B cell (primary cell): Measurements from ENCODE around the gene ABCG1. TPM values are rescaled to one million over a fixed set of nuclear protein-coding genes. Genes with fewer than 3 reads are reported as not detected.

Experiments used
- ATAC-seq: fragments of 200-7000 bp; cut with Tn5 transposase; one replicate; pipeline ENCODE4 v1.10.0; 2021; ENCODE audit warnings: low read depth, mild to moderate bottlenecking, moderate number of reproducible peaks, moderate library complexity
- CTCF ChIA-PET: fragments of 350-600 bp; sonication (Branson Sonifier 250); formaldehyde crosslinking; loops from one replicate; lab custom pipeline; 2021; ENCODE audit warnings: antibody characterized with exemption, inconsistent platforms; lab: Charles Lee
- POLR2A ChIA-PET: fragments of 350-600 bp; sonication (Branson Sonifier 250); formaldehyde crosslinking; loops from one replicate; lab custom pipeline; 2021; ENCODE audit warnings: antibody characterized with exemption; lab: Charles Lee
- DNase-seq: peaks from one replicate; pipeline ENCODE4 v3.0.0; 2013
- H2AFZ ChIP-seq: 2 replicates; pipeline ENCODE4 v1.6.1; 2012; ENCODE audit warnings: mild to moderate bottlenecking, low read depth, low read length; ENCODE audit not compliant: insufficient read depth, poor library complexity, severe bottlenecking
- H3K27ac ChIP-seq, 2 donors: 1 replicate in 1 of 2; 2 replicates in 1 of 2; pipeline ENCODE4 v1.5.1; 2012 to 2013; ENCODE audit warnings: low read length in 2 of 2, mild to moderate bottlenecking in 2 of 2, moderate library complexity in 1 of 2
- H3K27me3 ChIP-seq, 4 experiments: fragments of 200-600 bp in 1 of 4; sonication (generic) in 1 of 4; replicated peaks in 1 of 4; 1 replicate in 2 of 4; 2 replicates in 2 of 4; pipeline versions ENCODE4 v1.6.1 to v1.7.0; 2013 to 2016; ENCODE audit warnings: low read length in 3 of 4, mild to moderate bottlenecking in 2 of 4, mixed read lengths in 1 of 4, moderate library complexity in 1 of 4; ENCODE audit not compliant: insufficient read depth in 4 of 4, control insufficient read depth in 3 of 4; ENCODE audit errors: control extremely low read depth in 1 of 4
- H3K36me3 ChIP-seq, 2 experiments: replicated peaks in 1 of 2; 1 replicate in 1 of 2; 2 replicates in 1 of 2; pipeline versions ENCODE4 v1.6.1 to v1.7.1; 2013; ENCODE audit warnings: low read length in 1 of 2; ENCODE audit not compliant: insufficient read depth in 2 of 2, control insufficient read depth in 1 of 2; ENCODE audit errors: control extremely low read depth in 1 of 2, extremely low read depth in 1 of 2
- H3K4me1 ChIP-seq, 2 donors: fragments of 200-600 bp in 1 of 2; sonication (generic) in 1 of 2; 1 replicate in 1 of 2; 2 replicates in 1 of 2; pipeline versions ENCODE4 v1.5.1 to v1.6.1; 2013 to 2017; ENCODE audit warnings: low read length in 2 of 2; ENCODE audit not compliant: control insufficient read depth in 2 of 2, insufficient read depth in 2 of 2
- H3K4me2 ChIP-seq: replicated peaks from 2 replicates; pipeline ENCODE3; 2012; ENCODE audit warnings: mild to moderate bottlenecking, low read depth, low read length; ENCODE audit not compliant: poor library complexity, severe bottlenecking
- H3K4me3 ChIP-seq, 5 experiments: fragments of 200-600 bp in 1 of 5; sonication (generic) in 1 of 5; 1 replicate in 3 of 5; 2 replicates in 2 of 5; pipeline versions ENCODE4 v1.5.1 to v1.7.0; 2011 to 2016; ENCODE audit warnings: low read length in 4 of 5, mild to moderate bottlenecking in 4 of 5, low read depth in 2 of 5, control low read depth in 1 of 5, moderate library complexity in 1 of 5; ENCODE audit not compliant: insufficient read depth in 1 of 5; ENCODE audit errors: control extremely low read depth in 1 of 5, extremely low read depth in 1 of 5
- H3K79me2 ChIP-seq: fragments of 200-600 bp; sonication (generic); one replicate; pipeline ENCODE4 v1.6.0; 2016; ENCODE audit warnings: low read length; ENCODE audit not compliant: control insufficient read depth, insufficient read depth
- H3K9ac ChIP-seq: fragments of 200-600 bp; sonication (generic); 2 replicates; pipeline ENCODE4 v1.6.1; 2017; ENCODE audit warnings: mild to moderate bottlenecking, low read length, moderate library complexity
- H3K9me3 ChIP-seq, 3 donors: one replicate each; pipeline versions ENCODE4 v1.6.1 to v1.7.1; 2013; ENCODE audit warnings: low read length in 2 of 3; ENCODE audit not compliant: control insufficient read depth in 2 of 3, insufficient read depth in 1 of 3; ENCODE audit errors: control extremely low read depth in 1 of 3
- H4K20me1 ChIP-seq: 2 replicates; pipeline ENCODE4 v1.6.0; 2012; ENCODE audit warnings: mild to moderate bottlenecking, low read length; ENCODE audit not compliant: insufficient read depth, control insufficient read depth, poor library complexity, severe bottlenecking
- H3K27ac Mint-ChIP-seq: one replicate; pipeline ENCODE4 v1.8.0; 2021; ENCODE audit warnings: mixed read lengths
- H3K27me3 Mint-ChIP-seq: one replicate; pipeline ENCODE4 v1.8.0; 2021; ENCODE audit warnings: mixed read lengths
- H3K4me1 Mint-ChIP-seq: one replicate; pipeline ENCODE4 v1.8.0; 2021; ENCODE audit warnings: mixed read lengths
- H3K4me3 Mint-ChIP-seq: one replicate; pipeline ENCODE4 v1.8.0; 2021; ENCODE audit warnings: mixed read lengths
- H3K9me3 Mint-ChIP-seq: one replicate; pipeline ENCODE4 v1.8.0; 2022; ENCODE audit warnings: mixed read lengths; ENCODE audit not compliant: insufficient read depth
- EZH2 ChIP-seq: IDR thresholded peaks from 2 replicates; pipeline ENCODE4 v1.6.1; 2012; ENCODE audit warnings: borderline replicate concordance, low read depth, mild to moderate bottlenecking, moderate library complexity, low read length; ENCODE audit not compliant: insufficient read depth, poor library complexity, severe bottlenecking
- WGBS: methylation state at CpG from one replicate; pipeline ENCODE4 v1.1.5; 2013; ENCODE audit warnings: missing lambda C conversion rate; ENCODE audit not compliant: insufficient coverage; 5-methylcytosine and 5-hydroxymethylcytosine counted together
- intact Hi-C: fragments of 100-400 bp; cut with micrococcal nuclease; formaldehyde crosslinking; loops from one replicate; pipeline ENCODE4 v1.10.0; 2022
- polyA plus RNA-seq: library from polyadenylated mRNA; depleted of rRNA; stranded (reverse); fragments of >200 nt; gene quantifications from 2 replicates; pipeline ENCODE4 v1.2.3, GENCODE V29; 2012
- total RNA-seq, 2 donors: library from RNA; stranded (reverse); fragments of 120-200 nt in 1 of 2; gene quantifications; 1 replicate in 1 of 2; 2 replicates in 1 of 2; pipeline versions ENCODE4 v1.2.3 to v1.2.4, GENCODE V29; 2013 to 2022
- TF ChIP-seq, protein P1 (sequence below): fragments of 200-600 bp; IDR thresholded peaks from one replicate; pipeline ENCODE4 v1.8.0; 2022; ENCODE audit warnings: antibody characterized with exemption, mild to moderate bottlenecking

ABCG1 gene
- total and polyA plus RNA-seq, 2 donors (not counting 1 experiment from before 2014, with no cell fraction given), result 8.7 to 27.5 TPM

- WGBS, result 93% methylated on average over 10 of the region's 10 CpGs
- no peak for TF ChIP-seq EZH2
- TF ChIP-seq, protein P1, sequence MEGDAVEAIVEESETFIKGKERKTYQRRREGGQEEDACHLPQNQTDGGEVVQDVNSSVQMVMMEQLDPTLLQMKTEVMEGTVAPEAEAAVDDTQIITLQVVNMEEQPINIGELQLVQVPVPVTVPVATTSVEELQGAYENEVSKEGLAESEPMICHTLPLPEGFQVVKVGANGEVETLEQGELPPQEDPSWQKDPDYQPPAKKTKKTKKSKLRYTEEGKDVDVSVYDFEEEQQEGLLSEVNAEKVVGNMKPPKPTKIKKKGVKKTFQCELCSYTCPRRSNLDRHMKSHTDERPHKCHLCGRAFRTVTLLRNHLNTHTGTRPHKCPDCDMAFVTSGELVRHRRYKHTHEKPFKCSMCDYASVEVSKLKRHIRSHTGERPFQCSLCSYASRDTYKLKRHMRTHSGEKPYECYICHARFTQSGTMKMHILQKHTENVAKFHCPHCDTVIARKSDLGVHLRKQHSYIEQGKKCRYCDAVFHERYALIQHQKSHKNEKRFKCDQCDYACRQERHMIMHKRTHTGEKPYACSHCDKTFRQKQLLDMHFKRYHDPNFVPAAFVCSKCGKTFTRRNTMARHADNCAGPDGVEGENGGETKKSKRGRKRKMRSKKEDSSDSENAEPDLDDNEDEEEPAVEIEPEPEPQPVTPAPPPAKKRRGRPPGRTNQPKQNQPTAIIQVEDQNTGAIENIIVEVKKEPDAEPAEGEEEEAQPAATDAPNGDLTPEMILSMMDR, result no peak
- ATAC-seq (no peak), DNase-seq (no peak)
- Mint-ChIP-seq H3K9me3 (no peaks in the 10 kb centered on the region), H3K27ac (no peak overlapping the region), H3K27me3 (peaks cover 31% of the 10 kb centered on the region), H3K4me3 (no peak overlapping the region), H3K4me1 (peaks cover 15% of the 10 kb centered on the region)
- peaks cover 0 to 16% (median 5%) of the 10 kb centered on the region in 4 experiments for H3K27me3 ChIP-seq
- H3K36me3 ChIP-seq, result no peaks in the 10 kb centered on the region
- H3K79me2 ChIP-seq, result no peaks in the 10 kb centered on the region
- H3K9me3 ChIP-seq, result no peaks in the 10 kb centered on the region
- no peaks in the 10 kb centered on the region for H4K20me1 ChIP-seq
- H3K27ac ChIP-seq, result no peak overlapping the region
- peaks cover 12 to 16% of the 10 kb centered on the region in 2 donors for H3K4me1 ChIP-seq
- H2AFZ ChIP-seq, result no peak overlapping the region
- no peak overlapping the region for H3K4me2 ChIP-seq
- intact Hi-C loops, result no loop called here
- H3K4me3 ChIP-seq, result no peak overlapping the region
- no peak overlapping the region for H3K9ac ChIP-seq
- POLR2A ChIA-PET, result no interaction called here
- CTCF ChIA-PET, result no interaction called here
These were observed 102.3 kb downstream of the ABCG1 start for GRCh38 chr21:42321231-42321630.

DNA sequence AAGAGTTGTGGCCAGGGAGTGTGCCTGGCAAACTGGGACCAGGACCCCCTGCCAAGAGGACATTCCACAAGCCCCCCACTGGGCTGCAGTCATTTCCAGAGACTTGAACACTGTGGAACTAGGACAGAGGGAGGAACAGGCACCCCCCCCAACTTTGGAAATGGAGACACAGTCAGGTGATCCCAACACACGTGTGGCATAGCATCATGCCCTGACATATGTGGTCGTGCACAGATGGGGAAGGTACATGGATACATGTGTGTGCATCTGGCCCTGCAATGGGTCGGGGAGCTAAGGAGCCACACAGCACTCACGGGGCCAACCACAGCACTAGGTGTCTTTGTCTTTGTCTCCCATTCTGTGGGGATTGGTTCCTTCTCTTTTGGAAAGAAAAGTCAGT is 102.9 kb downstream of the ABCG1 start:
- no peak for ATAC-seq
- no peak overlapping the region for H3K27ac ChIP-seq
- intact Hi-C loops, result no loop called here
- H3K9me3 ChIP-seq, result no peaks in the 10 kb centered on the region
- Mint-ChIP-seq H3K27me3 (peaks cover 31% of the 10 kb centered on the region), H3K4me3 (no peak overlapping the region), H3K4me1 (peaks cover 15% of the 10 kb centered on the region), H3K9me3 (no peaks in the 10 kb centered on the region), H3K27ac (no peak overlapping the region)
- peaks cover 12 to 16% of the 10 kb centered on the region in 2 donors for H3K4me1 ChIP-seq
- no peaks in the 10 kb centered on the region for H3K36me3 ChIP-seq
- no peak overlapping the region for H2AFZ ChIP-seq
- no peak for DNase-seq
- ChIA-PET POLR2A (no interaction called here), CTCF (interaction anchor here (0.5 kb wide), 1 partner anchor 493 kb away, joined by 4 read pairs; no protein-coding TSS in a partner anchor)
- H3K79me2 ChIP-seq, result no peaks in the 10 kb centered on the region
- TF ChIP-seq, protein P1, result no peak
- no peak for TF ChIP-seq EZH2
- no peaks in the 10 kb centered on the region for H4K20me1 ChIP-seq
- H3K9ac ChIP-seq, result no peak overlapping the region
- peaks cover 0 to 16% (median 5%) of the 10 kb centered on the region in 4 experiments for H3K27me3 ChIP-seq
- WGBS, result 72% methylated on average over 4 of the region's 4 CpGs
- no peak overlapping the region for H3K4me3 ChIP-seq
- no peak overlapping the region for H3K4me2 ChIP-seq
